Endothelial cell of umbilical vein (primary cell): ENCODE data around the gene CD44. TPM values are rescaled to one million over a fixed set of nuclear protein-coding genes. Genes with fewer than 3 reads are reported as not detected.

Experiments used
- BruUV-seq: library from RNA; stranded (reverse); fragments of 400-500 nt; replicated peaks from 2 replicates; lab custom pipeline; 2021; lab: Mats Ljungman, UMichigan
- CTCF ChIA-PET: fragments of 300-600, 350-600 bp; sonication (Branson Sonifier 250); formaldehyde crosslinking; loops from one replicate; lab custom pipeline; 2021; ENCODE audit warnings: antibody characterized with exemption, inconsistent platforms; lab: Charles Lee
- POLR2A ChIA-PET: fragments of 300-600, 350-600 bp; sonication (Branson Sonifier 250); formaldehyde crosslinking; loops from one replicate; lab custom pipeline; 2021; ENCODE audit warnings: antibody characterized with exemption, inconsistent platforms; lab: Charles Lee
- DNase-seq: peaks from one replicate; pipeline ENCODE4 v3.0.0-alpha.2; 2011; ENCODE audit warnings: low read depth, low spot score
- FAIRE-seq: peaks from 2 replicates; lab custom pipeline; 2011; peaks lifted over from hg19 to GRCh38; lab: Jason Lieb, UNC
- H2AFZ ChIP-seq: 2 replicates; pipeline ENCODE4 v1.6.0; 2012; ENCODE audit warnings: low read depth, low read length, control low read depth, inconsistent platforms
- H3K27ac ChIP-seq: 2 replicates; pipeline ENCODE4 v1.5.1; 2011; ENCODE audit warnings: low read depth, mild to moderate bottlenecking, control low read depth, low read length, moderate library complexity; ENCODE audit not compliant: insufficient read depth
- H3K27me3 ChIP-seq, 2 experiments: 2 replicates each; pipeline versions ENCODE4 v1.6.0 to v1.6.1; 2011; ENCODE audit warnings: low read length in 2 of 2, mixed read lengths in 1 of 2; ENCODE audit not compliant: control insufficient read depth in 2 of 2, insufficient read depth in 2 of 2
- H3K36me3 ChIP-seq, 2 experiments: 2 replicates in 1 of 2; 3 replicates in 1 of 2; pipeline ENCODE4 v1.5.1; 2011; ENCODE audit warnings: low read length in 2 of 2, mild to moderate bottlenecking in 1 of 2, moderate library complexity in 1 of 2; ENCODE audit not compliant: control insufficient read depth in 2 of 2, insufficient read depth in 2 of 2; ENCODE audit errors: extremely low read depth in 1 of 2
- H3K4me1 ChIP-seq: 3 replicates; pipeline ENCODE4 v1.5.1; 2011; ENCODE audit warnings: mild to moderate bottlenecking, low read length; ENCODE audit not compliant: control insufficient read depth, insufficient read depth; ENCODE audit errors: extremely low read depth
- H3K4me2 ChIP-seq: 2 replicates; pipeline ENCODE4 v1.6.1; 2011; ENCODE audit warnings: low read length, control low read depth, mixed read lengths; ENCODE audit not compliant: insufficient read depth
- H3K4me3 ChIP-seq, 3 experiments: fragments of 200-600 bp in 1 of 3; sonication (generic), shearing (Covaris generic) in 1 of 3; replicated peaks in 1 of 3; 2 replicates each; pipeline ENCODE4 v1.5.1; 2011 to 2016; ENCODE audit warnings: control low read depth in 3 of 3, low read length in 3 of 3, mild to moderate bottlenecking in 2 of 3, inconsistent platforms in 1 of 3, low read depth in 1 of 3, moderate library complexity in 1 of 3; ENCODE audit not compliant: insufficient read depth in 1 of 3
- H3K79me2 ChIP-seq: 2 replicates; pipeline ENCODE4 v1.6.0; 2012; ENCODE audit warnings: low read length, inconsistent platforms; ENCODE audit not compliant: control insufficient read depth, insufficient read depth
- H3K9ac ChIP-seq: replicated peaks from 2 replicates; pipeline ENCODE3; 2011; ENCODE audit warnings: low read length, control low read depth; ENCODE audit not compliant: insufficient read depth; ENCODE audit errors: extremely low read depth
- H3K9me1 ChIP-seq: replicated peaks from 3 replicates; pipeline ENCODE4 v1.6.0; 2011; ENCODE audit warnings: mild to moderate bottlenecking, low read length; ENCODE audit not compliant: control insufficient read depth, insufficient read depth; ENCODE audit errors: extremely low read depth
- H3K9me3 ChIP-seq: replicated peaks from 2 replicates; pipeline ENCODE4 v1.5.1; 2012; ENCODE audit warnings: low read length, inconsistent platforms; ENCODE audit not compliant: control insufficient read depth, insufficient read depth
- H4K20me1 ChIP-seq: replicated peaks from 2 replicates; pipeline ENCODE3; 2011; ENCODE audit warnings: mild to moderate bottlenecking, low read length; ENCODE audit not compliant: control insufficient read depth, insufficient read depth; ENCODE audit errors: extremely low read depth
- EZH2 ChIP-seq: IDR thresholded peaks from 2 replicates; pipeline ENCODE4 v1.6.1; 2012; ENCODE audit warnings: borderline replicate concordance, low read depth, mild to moderate bottlenecking, moderate library complexity, low read length, inconsistent platforms; ENCODE audit not compliant: severe bottlenecking
- FOS ChIP-seq: IDR thresholded peaks from 2 replicates; pipeline ENCODE4 v1.6.1; 2011; ENCODE audit warnings: mild to moderate bottlenecking, low read length, moderate library complexity, borderline replicate concordance; ENCODE audit not compliant: insufficient read depth
- GATA2 ChIP-seq: IDR thresholded peaks from 2 replicates; pipeline ENCODE4 v1.7.0; 2011; ENCODE audit warnings: low read depth, mild to moderate bottlenecking, moderate library complexity, mixed read lengths, low read length; ENCODE audit not compliant: insufficient read length, insufficient read depth
- JUN ChIP-seq: IDR thresholded peaks from 2 replicates; pipeline ENCODE4 v1.6.1; 2011; ENCODE audit warnings: borderline replicate concordance, low read depth; ENCODE audit not compliant: insufficient read length, insufficient read depth
- MYC ChIP-seq: IDR thresholded peaks from one replicate; pipeline ENCODE4 v1.6.1; 2011; ENCODE audit warnings: mild to moderate bottlenecking, low read depth, low read length
- POLR2A ChIP-seq: IDR thresholded peaks from 2 replicates; pipeline ENCODE4 v1.6.1; 2012; ENCODE audit warnings: low read depth, mild to moderate bottlenecking, control low read depth, low read length
- POLR2AphosphoS5 ChIP-seq: IDR thresholded peaks from 2 replicates; pipeline ENCODE4 v1.6.1; 2012; ENCODE audit warnings: low read depth, mild to moderate bottlenecking, control low read depth, low read length, moderate library complexity; ENCODE audit not compliant: insufficient read depth
- dilution Hi-C: fragments of 300-500 bp; cut with MboI; formaldehyde crosslinking; loops from one replicate; pipeline ENCODE4 v1.15.0; 2019; ENCODE audit warnings: low sequenced_read_pairs; ENCODE audit not compliant: extremely low pct_ligation_motif_present
- intact Hi-C: fragments of 100-400 bp; cut with micrococcal nuclease; formaldehyde crosslinking; loops from one replicate; pipeline ENCODE4 v1.10.0; 2022
- polyA plus RNA-seq, 4 experiments: library from polyadenylated mRNA; depleted of rRNA in 3 of 4; stranded (reverse) in 3 of 4; unstranded in 1 of 4; fragments of >200 nt; gene quantifications; 2 replicates each; pipeline versions ENCODE4 v1.2.1 to v1.2.3, GENCODE V29; 2011 to 2012; ENCODE audit warnings: missing spikeins in 1 of 4
- total RNA-seq: library from RNA; stranded (reverse); gene quantifications from 2 replicates; pipeline ENCODE4 v1.2.3, GENCODE V29; 2021

CD44 gene
- total and polyA plus RNA-seq, 2 donors (not counting 3 experiments of a cell fraction or from before 2014, with no cell fraction given), result 25.5 to 26.3 TPM

DNA sequence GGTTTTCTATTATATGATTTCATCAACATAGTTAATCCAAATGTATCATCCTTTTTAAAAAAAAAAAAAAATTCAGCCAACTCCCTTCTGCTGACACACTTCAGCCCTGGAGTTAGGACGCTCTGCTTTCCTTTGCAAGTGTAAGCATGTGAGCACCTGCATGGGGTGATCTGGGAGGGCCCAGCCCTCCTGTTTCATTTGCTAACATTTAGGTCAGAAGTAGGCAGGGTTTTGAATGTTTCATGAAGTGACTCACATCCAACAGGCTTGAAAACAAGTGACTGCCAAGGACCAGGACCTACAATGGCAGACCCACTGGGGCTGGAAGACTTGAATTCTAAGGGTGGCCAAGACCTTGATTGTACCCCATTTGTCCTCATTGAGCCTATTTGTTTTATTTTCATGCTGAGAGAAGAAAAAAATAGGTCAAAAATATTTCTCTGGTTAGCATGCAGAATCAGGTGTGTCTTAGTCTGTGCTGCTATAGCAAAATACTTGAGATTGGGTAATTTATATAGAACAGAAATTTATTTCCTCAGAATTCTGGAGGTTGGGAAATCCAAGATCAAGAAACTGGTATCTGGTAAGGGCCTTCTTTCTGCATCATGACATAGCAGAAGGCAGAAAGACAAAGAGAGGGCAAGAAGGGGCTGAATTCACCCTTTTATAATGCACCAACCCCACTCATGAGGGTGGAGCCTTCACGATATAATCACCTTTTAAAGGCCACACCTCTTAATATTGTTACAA lies 137.6 kb downstream of the CD44 start:
- ChIA-PET CTCF (interaction anchor here (0.9 to 1.5 kb wide), 2 partner anchors 9 to 11 kb away, joined by 3 read pairs; no protein-coding TSS in a partner anchor), POLR2A (no interaction called here)
- no peaks in the 10 kb centered on the region for H4K20me1 ChIP-seq
- H3K27me3 ChIP-seq, result peaks cover 0 to 10% of the 10 kb centered on the region in 2 experiments
- no peak overlapping the region for H3K9ac ChIP-seq
- DNase-seq, result no peak
- intact Hi-C loops (no loop called here), dilution Hi-C loops (no loop called here)
- TF ChIP-seq FOS (no peak), EZH2 (no peak), JUN (no peak), POLR2A (no peak), MYC (no peak), POLR2AphosphoS5 (no peak), GATA2 (no peak)
- H3K36me3 ChIP-seq, result no peaks in the 10 kb centered on the region
- H3K4me3 ChIP-seq, result no peak overlapping the region
- no peak overlapping the region for H2AFZ ChIP-seq
- no peaks in the 10 kb centered on the region for H3K79me2 ChIP-seq
- no peak overlapping the region for H3K4me2 ChIP-seq
- H3K9me3 ChIP-seq, result no peaks in the 10 kb centered on the region
- no TSS peak for BruUV-seq
- H3K4me1 ChIP-seq, result no peaks in the 10 kb centered on the region
- no peak for FAIRE-seq
- no peaks in the 10 kb centered on the region for H3K9me1 ChIP-seq
- no peak overlapping the region for H3K27ac ChIP-seq

GRCh38 chr11:35277827-35278226 lies 138.9 kb downstream of the CD44 start:
- Histone ChIP-seq H3K4me2 (no peak overlapping the region), H3K9me1 (no peaks in the 10 kb centered on the region), H2AFZ (no peak overlapping the region), H3K9me3 (no peaks in the 10 kb centered on the region), H4K20me1 (no peaks in the 10 kb centered on the region), H3K36me3 (no peaks in the 10 kb centered on the region), H3K79me2 (no peaks in the 10 kb centered on the region), H3K4me3 (no peak overlapping the region), H3K9ac (no peak overlapping the region), H3K27me3 (peaks cover 0 to 10% of the 10 kb centered on the region in 2 experiments), H3K27ac (no peak overlapping the region), H3K4me1 (no peaks in the 10 kb centered on the region)
- CTCF ChIA-PET, result no interaction called here
- intact Hi-C loops (no loop called here), dilution Hi-C loops (no loop called here)
- POLR2A ChIA-PET, result no interaction called here
- DNase-seq, result no peak
- FAIRE-seq, result no peak
- BruUV-seq, result no TSS peak
- TF ChIP-seq POLR2A, result no peak
